Colon (tissue), 2 donors: Measurements from ENCODE around the gene VEGFD.

Experiments
- FAIRE-seq: peaks from 2 replicates; lab custom pipeline; 2012; peaks lifted over from hg19 to GRCh38; lab: Jason Lieb, UNC
- donor health status: control.
- donor health status: control.

VEGFD gene

GRCh38 chrX:15359701-15360100 is 24.5 kb downstream of the VEGFD start:
- no peak for FAIRE-seq

GRCh38 chrX:15358533-15358932 is 25.7 kb downstream of the VEGFD start:
- FAIRE-seq, result peak; percentile 33

DNA sequence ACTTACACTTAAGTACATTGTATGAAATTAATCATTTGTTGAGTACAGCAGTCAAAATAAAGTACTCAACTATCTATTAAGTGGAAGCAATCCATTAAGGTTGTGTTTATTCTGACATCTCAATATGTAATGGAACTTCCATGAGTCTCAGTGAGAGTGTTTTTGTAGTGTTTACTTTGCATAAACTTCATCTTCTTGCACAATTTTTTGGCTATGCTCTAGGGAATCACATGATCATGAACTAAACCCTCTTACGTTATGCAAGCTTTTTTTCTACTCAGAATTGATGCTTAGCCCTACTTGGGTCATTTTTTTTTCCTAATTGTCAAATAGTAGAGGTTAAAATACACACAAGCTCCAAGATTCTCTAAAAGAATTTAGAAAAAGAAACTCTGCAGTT is 27.8 kb downstream of the VEGFD start:
- no peak for FAIRE-seq

DNA sequence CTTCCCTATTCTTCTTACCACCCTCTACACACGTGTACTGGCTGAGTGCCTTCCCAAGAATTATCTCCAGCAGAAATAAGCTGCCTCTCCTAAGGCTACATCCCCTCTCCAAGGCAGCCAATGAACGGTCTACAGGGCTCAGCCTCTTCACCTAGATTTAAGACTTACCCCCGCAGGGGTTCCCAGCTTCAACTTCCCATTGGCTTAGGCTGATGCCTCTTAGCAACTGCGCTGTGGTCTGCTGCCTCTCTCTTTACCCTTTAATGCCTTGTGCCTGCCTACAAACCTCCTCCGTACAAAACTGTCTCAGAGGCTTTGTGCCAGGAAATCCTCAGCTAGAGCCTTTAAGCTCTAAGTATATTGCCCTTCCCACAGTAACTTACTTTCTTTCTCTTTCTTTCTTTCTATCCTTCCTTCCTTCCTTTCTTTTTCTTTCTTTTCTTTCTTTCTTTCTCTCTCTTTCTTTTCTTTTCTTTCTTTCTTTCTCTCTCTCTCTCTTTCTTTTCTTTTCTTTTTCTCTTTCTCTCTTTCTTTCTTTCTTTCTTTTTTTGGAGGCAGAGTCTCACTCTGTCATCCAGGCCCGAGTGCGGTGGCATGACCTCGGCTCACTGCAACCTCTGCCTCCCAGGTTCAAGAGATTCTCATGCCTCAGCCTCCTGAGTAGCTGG is 33.8 kb downstream of the VEGFD start:
- FAIRE-seq, result no peak

- peak; percentile 47 for FAIRE-seq
Measured at GRCh38 chrX:15349046-15349445, 35.2 kb downstream of the VEGFD start.

- no peak for FAIRE-seq
Measured at GRCh38 chrX:15345976-15346375, 38.2 kb downstream of the VEGFD start.

DNA sequence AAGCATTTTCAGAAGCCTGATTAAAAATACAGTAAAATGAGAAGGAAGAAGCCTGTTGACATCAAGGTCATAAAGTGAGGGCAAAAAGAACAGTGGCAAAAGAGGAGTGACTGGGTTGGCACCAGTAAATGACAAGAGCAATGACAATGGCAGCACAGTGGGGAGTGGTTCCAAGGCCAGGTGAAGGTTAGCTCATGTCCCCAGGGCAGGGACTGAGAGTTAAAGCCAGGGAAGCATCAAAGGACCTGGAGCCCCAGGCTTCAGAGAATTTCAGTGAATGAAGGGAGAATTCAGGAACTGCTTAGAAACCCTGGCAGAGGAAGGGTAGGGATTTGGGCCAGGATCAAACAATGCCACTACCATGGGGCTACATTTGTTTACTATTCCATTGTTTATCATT is 40.1 kb downstream of the VEGFD start:
- no peak for FAIRE-seq

DNA sequence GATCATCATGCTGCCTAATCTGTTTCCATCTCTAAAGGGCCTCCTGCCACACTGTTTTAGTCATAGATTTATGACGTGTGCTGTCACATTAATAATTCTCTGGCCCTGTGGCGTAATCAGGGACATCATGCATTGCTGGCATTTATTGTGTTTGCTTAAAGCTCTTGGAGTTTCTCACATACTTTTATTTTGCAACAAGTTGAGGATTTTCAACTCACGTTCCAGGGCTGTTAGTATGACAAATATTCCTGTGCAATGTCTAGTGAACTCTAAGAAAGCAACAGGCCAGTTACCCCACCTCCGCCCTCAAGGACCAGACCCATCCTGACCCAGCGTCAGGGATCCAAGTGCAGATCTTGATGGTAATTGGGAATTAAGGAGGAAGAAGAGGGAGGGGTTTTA is 41.1 kb downstream of the VEGFD start:
- no peak for FAIRE-seq

DNA sequence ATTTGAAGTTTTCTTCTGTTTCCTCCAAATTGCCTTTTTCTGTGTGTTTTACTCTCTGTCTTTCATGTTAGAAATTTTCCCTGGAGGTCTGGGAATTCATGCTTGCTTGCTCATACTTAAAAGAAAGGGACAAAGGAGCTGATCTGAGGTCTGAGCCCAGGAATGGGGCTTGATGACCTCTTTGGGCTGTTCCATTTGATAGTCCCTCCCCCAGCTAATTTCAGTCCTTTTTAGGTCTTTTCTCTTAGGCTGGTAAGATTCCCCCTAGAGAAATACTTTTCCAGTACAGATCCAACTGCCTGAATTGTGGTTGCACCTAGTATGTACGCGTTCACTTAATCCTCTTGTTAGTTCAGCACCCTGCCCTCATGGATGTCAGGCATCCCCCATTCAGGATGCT is 43.3 kb downstream of the VEGFD start:
- FAIRE-seq, result no peak

DNA sequence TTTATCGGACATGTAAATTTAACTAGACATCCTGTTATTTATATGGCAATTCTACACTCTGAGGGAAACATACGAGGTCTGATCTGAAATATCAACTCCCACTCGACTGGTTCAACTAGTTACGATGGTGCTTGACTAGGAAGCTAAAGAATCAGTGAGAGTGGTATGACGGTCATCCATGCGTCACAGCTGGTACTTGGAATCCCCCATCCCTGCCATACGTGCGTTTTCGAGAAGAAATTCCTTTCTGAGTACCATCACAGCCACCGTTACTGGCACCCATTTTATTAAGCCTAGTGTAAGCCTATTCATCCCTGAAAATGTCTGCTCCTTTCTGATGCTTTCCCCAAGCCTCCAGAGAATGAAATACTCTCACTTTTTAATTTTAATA is 48.2 kb downstream of the VEGFD start:
- no peak for FAIRE-seq

GRCh38 chrX:15335135-15336022 is 48.8 kb downstream of the VEGFD start, which contains the start of gene PIGA:
Gene PIGA (minus strand): TSS chrX:15335523. CDS start chrX:15331930, 3,593 bp downstream.
- peak; percentile 77 for FAIRE-seq

GRCh38 chrX:15334561-15334960 is 49.7 kb downstream of the VEGFD start:
- no peak for FAIRE-seq

GRCh38 chrX:15328821-15329220 is 55.4 kb downstream of the VEGFD start:
- no peak for FAIRE-seq

- FAIRE-seq, result no peak
Measured at GRCh38 chrX:15328131-15328530, 56.1 kb downstream of the VEGFD start.

DNA sequence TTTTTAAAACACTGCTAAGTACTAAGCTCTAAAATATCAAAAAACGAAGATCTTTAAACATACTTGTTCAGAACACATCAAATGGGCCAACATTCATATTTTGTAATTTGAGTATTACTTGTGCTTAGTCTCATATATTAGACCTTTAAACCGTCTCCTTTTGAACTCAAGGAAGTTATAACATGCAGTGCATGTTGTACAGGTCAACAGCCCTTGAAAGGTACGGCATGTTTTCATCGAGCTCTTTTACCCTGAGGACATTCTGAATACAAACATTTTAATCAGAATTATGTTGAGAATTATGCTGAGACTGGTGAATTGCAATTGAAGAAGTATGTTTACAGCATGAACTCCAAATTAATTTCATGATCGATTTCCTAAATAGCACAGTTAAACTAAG is 61.7 kb downstream of the VEGFD start:
- FAIRE-seq, result peak; percentile 64

- no peak for FAIRE-seq
Measured at GRCh38 chrX:15322072-15322471, 62.1 kb downstream of the VEGFD start.

DNA sequence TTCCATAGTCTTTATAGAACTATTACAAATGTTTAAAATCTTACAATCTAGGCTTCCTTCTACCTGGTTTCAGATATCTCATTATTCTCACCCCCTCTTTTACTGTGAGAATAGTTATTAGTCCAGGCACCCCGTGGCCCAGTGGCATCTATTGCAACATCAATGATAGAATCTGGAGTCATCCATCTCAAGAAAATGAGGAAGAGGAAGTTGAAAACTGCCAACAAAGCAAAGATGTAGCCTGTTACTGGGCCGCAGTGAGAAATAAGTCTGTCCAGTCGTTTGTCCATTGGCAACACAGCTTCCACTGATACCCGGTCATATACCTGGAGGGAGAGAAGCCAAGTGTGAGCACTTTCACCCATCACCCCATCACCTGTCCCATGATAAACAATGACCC is 62.8 kb downstream of the VEGFD start:
- no peak for FAIRE-seq

DNA sequence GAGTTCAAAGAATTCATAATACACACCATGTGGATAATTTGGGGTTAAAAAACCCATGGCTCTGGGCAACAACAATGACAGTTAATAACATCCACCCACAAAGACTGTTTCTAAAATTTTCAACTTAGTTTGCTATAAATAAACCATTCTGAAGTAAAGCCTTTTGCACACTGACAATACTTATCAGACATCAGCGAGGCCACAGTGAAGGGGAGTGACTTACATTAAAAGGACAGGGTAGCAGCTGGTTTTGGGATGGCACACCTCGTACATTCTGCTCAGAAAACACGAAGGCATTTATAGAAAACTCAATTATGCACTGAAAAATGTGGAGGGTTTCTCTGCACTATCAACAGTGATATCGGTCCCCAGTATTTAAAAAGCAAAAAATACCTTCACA is 63.9 kb downstream of the VEGFD start:
- no peak for FAIRE-seq

DNA sequence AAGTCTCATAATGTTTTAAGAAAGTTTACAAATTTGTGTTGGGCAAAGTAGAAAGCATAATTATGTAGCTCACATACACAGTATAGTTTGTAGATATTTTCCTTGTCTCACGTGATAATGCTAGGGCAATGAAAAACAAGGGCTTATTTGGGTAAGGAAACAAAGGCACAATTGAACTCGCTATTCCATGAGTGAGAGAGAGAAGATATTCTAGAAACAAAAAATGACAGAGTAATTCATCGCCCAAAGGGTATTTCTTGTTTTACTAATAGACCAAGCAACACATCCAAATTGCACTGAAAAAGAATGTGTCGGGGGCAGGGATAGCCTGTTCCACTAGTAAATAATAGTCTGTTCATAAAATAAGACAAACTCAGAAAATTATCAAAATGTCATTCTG is 65.1 kb downstream of the VEGFD start:
- peak; percentile 62 for FAIRE-seq

- FAIRE-seq, result no peak
Measured at GRCh38 chrX:15315509-15315908, 68.7 kb downstream of the VEGFD start, which contains the start of gene ASB11. Gene ASB11 (minus strand): TSS chrX:15315640. CDS start chrX:15315605, 35 bp downstream.

- no peak for FAIRE-seq
Measured at GRCh38 chrX:15314472-15314871, 69.7 kb downstream of the VEGFD start.

- no peak for FAIRE-seq
Measured at GRCh38 chrX:15311119-15311518, 73.1 kb downstream of the VEGFD start.

GRCh38 chrX:15310117-15310516 is 74.1 kb downstream of the VEGFD start:
- no peak for FAIRE-seq
